Memory B cell (primary cell): ENCODE measurements around the gene UBQLNL.

Experiments
- ATAC-seq: fragments of 150-1000 bp; cut with Tn5 transposase; 2 replicates; pipeline ENCODE4 v1.10.0; 2021; ENCODE audit warnings: low read depth, mild to moderate bottlenecking, moderate library complexity
- DNase-seq, 2 donors: peaks; one replicate each; pipeline ENCODE4 v3.0.0; 2022; ENCODE audit warnings: low spot score in 2 of 2
- H3K27ac Mint-ChIP-seq: one replicate; pipeline ENCODE4 v1.8.0; 2022; ENCODE audit warnings: mild to moderate bottlenecking, moderate library complexity, mixed read lengths
- H3K27me3 Mint-ChIP-seq: one replicate; pipeline ENCODE4 v1.8.0; 2022; ENCODE audit warnings: mixed read lengths
- H3K36me3 Mint-ChIP-seq: one replicate; pipeline ENCODE4 v1.8.0; 2022; ENCODE audit warnings: mild to moderate bottlenecking, mixed read lengths
- H3K4me1 Mint-ChIP-seq: one replicate; pipeline ENCODE4 v1.8.0; 2022; ENCODE audit warnings: mixed read lengths
- H3K4me3 Mint-ChIP-seq: one replicate; pipeline ENCODE4 v1.8.0; 2022; ENCODE audit warnings: mild to moderate bottlenecking, moderate library complexity, mixed read lengths
- H3K9me3 Mint-ChIP-seq: one replicate; pipeline ENCODE4 v1.8.0; 2022; ENCODE audit warnings: mixed read lengths

UBQLNL gene

DNA sequence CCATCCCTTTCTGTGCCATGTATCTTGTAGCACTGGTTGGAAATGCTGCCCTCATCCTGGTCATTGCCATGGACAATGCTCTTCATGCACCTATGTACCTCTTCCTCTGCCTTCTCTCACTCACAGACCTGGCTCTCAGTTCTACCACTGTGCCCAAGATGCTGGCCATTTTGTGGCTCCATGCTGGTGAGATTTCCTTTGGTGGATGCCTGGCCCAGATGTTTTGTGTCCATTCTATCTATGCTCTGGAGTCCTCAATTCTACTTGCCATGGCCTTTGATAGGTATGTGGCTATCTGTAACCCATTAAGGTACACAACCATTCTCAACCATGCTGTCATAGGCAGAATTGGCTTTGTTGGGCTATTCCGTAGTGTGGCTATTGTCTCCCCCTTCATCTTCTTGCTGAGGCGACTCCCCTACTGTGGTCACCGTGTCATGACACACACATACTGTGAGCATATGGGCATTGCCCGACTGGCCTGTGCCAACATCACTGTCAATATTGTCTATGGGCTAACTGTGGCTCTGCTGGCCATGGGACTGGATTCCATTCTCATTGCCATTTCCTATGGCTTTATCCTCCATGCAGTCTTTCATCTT lies 27.6 kb downstream of the UBQLNL start:
- Mint-ChIP-seq H3K4me3 (no peak overlapping the region), H3K4me1 (peaks cover 2% of the 10 kb centered on the region), H3K27me3 (peaks cover 4% of the 10 kb centered on the region), H3K36me3 (no peaks in the 10 kb centered on the region), H3K27ac (no peak overlapping the region), H3K9me3 (no peaks in the 10 kb centered on the region)
- DNase-seq (no peak), ATAC-seq (no peak)

GRCh38 chr11:5488385-5488784 lies 28.1 kb downstream of the UBQLNL start, which contains the start of gene OR52D1:
Gene OR52D1 (plus strand): TSS chr11:5488685. CDS start chr11:5488707, 22 bp downstream.
- ATAC-seq: no peak

GRCh38 chr11:5486421-5486820 lies 30.1 kb downstream of the UBQLNL start:
- no peak for DNase-seq
- no peaks in the 10 kb centered on the region for H3K36me3 Mint-ChIP-seq
- ATAC-seq: no peak
- peaks cover 5% of the 10 kb centered on the region for H3K27me3 Mint-ChIP-seq
- no peak overlapping the region for H3K27ac Mint-ChIP-seq
- no peaks in the 10 kb centered on the region for H3K9me3 Mint-ChIP-seq
- H3K4me1 Mint-ChIP-seq: peaks cover 2% of the 10 kb centered on the region
- no peak overlapping the region for H3K4me3 Mint-ChIP-seq

More at GRCh38 chr11:5488385-5488784, 28.1 kb downstream of the UBQLNL start, which contains the start of gene OR52D1:
- Mint-ChIP-seq H3K36me3 (no peaks in the 10 kb centered on the region), H3K27me3 (peaks cover 5% of the 10 kb centered on the region), H3K27ac (no peak within 1 kb of the TSS), H3K9me3 (no peaks in the 10 kb centered on the region), H3K4me1 (peaks cover 2% of the 10 kb centered on the region), H3K4me3 (no peak within 1 kb of the TSS)
- DNase-seq: no peak

- no peak overlapping the region for H3K4me3 Mint-ChIP-seq
- no peaks in the 10 kb centered on the region for H3K36me3 Mint-ChIP-seq
- no peak for ATAC-seq
- no peak overlapping the region for H3K27ac Mint-ChIP-seq
- peaks cover 2% of the 10 kb centered on the region for H3K4me1 Mint-ChIP-seq
- DNase-seq: no peak
- H3K27me3 Mint-ChIP-seq: peaks cover 3% of the 10 kb centered on the region
- no peaks in the 10 kb centered on the region for H3K9me3 Mint-ChIP-seq
Observed at GRCh38 chr11:5486003-5486402, 30.5 kb downstream of the UBQLNL start.

DNA sequence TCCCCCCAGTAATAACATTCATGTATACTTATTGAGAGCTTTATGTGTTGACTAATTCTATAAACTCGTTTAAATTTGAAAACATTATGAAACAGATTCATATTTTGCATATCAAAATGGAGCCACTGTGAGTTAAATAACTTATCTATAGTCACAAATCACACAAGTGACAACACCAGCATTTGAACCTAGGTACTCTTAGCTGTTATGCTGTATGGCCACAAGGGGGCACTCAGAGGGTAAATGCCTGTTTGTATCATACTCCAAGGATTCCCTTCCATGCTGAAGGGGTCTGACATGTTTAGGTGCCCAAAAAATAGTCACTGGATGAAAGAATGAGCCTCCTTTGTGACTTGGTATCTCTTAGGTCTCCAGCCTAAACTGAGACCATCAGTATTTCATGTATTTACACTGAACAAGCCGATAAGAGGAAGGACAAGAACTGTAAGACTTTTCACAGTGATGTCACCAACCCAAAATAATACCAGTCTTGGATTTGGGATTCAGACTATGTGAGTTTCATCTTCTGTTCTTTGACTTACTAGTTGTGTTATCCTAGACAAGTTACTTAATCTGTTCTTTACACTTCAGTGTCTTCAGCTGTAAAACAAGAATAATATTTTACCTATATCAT lies 40.2 kb downstream of the UBQLNL start:
- Mint-ChIP-seq H3K4me1 (no peaks in the 10 kb centered on the region), H3K27ac (no peak overlapping the region), H3K4me3 (no peak overlapping the region), H3K9me3 (no peaks in the 10 kb centered on the region), H3K27me3 (peaks cover 6% of the 10 kb centered on the region), H3K36me3 (no peaks in the 10 kb centered on the region)
- peak; percentile 11 to 15 for DNase-seq
- no peak for ATAC-seq

- no peaks in the 10 kb centered on the region for H3K36me3 Mint-ChIP-seq
- peaks cover 11% of the 10 kb centered on the region for H3K27me3 Mint-ChIP-seq
- H3K27ac Mint-ChIP-seq: no peak overlapping the region
- no peaks in the 10 kb centered on the region for H3K4me1 Mint-ChIP-seq
- no peak for DNase-seq
- H3K4me3 Mint-ChIP-seq: no peak overlapping the region
- H3K9me3 Mint-ChIP-seq: no peaks in the 10 kb centered on the region
- ATAC-seq: no peak
Observed at GRCh38 chr11:5473921-5474320, 42.6 kb downstream of the UBQLNL start.

- DNase-seq (no peak), ATAC-seq (no peak)
- H3K9me3 Mint-ChIP-seq: no peaks in the 10 kb centered on the region
- H3K4me1 Mint-ChIP-seq: no peaks in the 10 kb centered on the region
- no peak overlapping the region for H3K4me3 Mint-ChIP-seq
- H3K27me3 Mint-ChIP-seq: peaks cover 11% of the 10 kb centered on the region
- H3K36me3 Mint-ChIP-seq: no peaks in the 10 kb centered on the region
- H3K27ac Mint-ChIP-seq: no peak overlapping the region
Observed at GRCh38 chr11:5467527-5467926, 49.0 kb downstream of the UBQLNL start.
